Ammon's horn (tissue), 1 donor: ENCODE measurements around the gene FHAD1.

Experiments used
- DNase-seq: peaks from one replicate; pipeline ENCODE4 v3.0.0-alpha.2; 2016; ENCODE audit warnings: low spot score

Gene FHAD1

GRCh38 chr1:15248216-15248615, 1.2 kb downstream of the FHAD1 start:
- no peak for DNase-seq

- DNase-seq = no peak
These were observed 2.1 kb downstream of the FHAD1 start for GRCh38 chr1:15249081-15249480.

GRCh38 chr1:15251857-15252835, 5.1 kb downstream of the FHAD1 start:
- no peak for DNase-seq

DNA sequence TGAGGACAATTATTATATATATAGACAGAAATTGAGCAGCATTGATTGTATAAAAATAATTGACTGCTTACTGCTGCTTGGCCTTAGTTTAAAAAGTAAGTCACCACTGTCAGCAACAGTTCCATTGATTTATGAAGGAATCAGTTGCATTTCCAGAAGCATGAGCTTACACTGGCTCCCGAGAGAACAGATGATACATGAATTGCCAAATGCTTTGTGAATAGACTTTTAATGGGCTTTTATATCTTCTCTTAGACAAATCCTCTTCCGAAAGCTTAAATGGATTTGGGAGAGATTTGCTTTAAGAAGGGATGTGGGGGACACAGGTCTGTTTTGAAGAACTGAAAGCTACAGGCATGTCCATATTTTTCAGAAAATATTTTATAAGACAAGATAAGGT, 7.5 kb downstream of the FHAD1 start:
- DNase-seq = no peak

- no peak for DNase-seq
These were observed 8.6 kb downstream of the FHAD1 start for GRCh38 chr1:15255582-15256149.

GRCh38 chr1:15256584-15256983, 9.6 kb downstream of the FHAD1 start:
- no peak for DNase-seq

DNA sequence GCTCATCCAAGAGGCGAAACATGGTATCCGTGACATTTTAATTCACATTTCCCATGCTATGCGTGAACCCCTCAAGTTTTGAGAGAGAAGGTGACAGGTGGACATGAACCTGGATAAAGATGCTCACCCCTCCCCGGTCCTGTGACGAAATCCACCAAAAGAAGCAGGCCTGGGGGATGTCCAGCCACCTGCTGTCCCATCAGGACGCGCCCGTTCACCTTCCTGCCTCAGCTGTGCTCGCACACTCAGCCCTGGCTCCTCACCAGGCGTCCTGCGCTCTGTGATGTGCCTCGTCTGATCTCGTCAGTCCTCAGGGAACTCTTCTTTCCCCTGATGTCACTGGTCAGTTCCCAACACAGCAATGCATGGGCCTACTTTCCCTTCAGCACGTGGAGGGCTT, 10.3 kb downstream of the FHAD1 start:
- no peak for DNase-seq

DNA sequence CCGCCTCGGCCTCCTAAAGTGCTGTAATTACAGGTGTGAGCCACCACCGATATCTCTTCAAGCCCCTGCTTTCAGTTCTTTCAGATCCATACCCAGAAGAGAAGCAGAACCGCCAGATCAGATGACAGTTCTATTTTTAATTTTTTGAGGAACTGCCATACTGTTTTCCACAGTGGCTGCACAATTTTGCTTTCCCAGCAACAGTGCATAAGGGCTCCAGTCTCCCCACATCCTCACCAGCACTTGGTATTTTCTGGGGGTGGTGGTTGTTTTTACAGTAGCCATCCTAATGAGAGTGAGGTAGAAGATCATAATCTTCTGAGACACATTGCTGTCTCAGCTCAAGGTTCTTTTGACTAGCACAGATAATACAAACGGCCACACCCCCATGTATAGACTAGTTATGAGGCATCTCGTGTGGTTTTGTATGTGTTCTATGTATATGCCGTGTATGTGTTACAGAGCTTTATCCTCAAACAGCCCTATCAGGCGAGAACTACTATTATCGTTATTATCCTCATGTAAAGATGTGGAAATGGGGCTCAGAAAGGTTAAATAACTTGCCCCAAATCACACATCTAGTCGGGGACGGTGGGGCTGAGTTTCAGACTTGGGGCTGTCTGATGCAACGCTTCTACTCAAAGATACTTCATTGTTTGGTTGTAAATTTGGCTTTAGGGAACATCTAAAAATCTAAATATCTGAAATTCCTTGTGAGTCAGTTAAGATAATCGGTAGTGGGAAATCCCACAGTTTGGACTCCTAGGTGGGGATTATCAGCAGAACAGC, 12.0 kb downstream of the FHAD1 start:
- DNase-seq = no peak

- DNase-seq = no peak
These were observed 12.6 kb downstream of the FHAD1 start for GRCh38 chr1:15259622-15260007.

DNA sequence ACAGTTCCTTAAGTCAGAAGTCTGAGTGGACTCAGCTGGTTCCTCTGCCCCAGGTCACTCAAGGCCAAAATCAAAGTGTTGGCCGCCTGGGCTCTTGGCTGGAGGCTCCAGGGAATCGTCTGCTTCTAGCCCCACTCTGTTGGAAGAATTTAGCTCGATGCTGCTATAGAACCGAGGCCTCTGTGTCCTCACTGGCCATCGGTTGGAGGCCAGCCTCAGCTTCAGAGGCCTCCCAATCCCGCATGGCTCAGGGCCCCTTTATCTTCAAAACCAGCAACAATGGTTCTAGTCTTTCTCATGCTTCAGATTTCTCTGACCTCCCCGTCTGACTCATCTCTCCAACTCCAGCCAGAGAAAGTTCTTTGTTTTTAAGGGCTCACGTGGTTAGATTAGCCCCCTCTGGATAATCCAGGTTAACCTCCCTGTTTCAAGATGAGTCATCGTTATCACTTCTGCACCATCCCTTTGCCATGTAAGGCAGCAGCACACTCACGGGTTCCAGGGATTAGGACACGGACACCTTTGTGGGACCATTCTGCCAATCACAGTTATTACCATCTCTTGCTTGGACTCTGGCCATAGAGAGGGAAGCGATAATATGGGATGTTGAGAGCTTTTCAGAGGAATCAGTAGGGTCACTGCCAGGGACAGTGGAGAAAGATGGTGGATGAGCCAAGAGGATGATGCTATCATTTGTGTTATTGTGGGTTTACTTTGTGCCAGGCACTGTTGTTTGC, 13.6 kb downstream of the FHAD1 start:
- DNase-seq = no peak

DNA sequence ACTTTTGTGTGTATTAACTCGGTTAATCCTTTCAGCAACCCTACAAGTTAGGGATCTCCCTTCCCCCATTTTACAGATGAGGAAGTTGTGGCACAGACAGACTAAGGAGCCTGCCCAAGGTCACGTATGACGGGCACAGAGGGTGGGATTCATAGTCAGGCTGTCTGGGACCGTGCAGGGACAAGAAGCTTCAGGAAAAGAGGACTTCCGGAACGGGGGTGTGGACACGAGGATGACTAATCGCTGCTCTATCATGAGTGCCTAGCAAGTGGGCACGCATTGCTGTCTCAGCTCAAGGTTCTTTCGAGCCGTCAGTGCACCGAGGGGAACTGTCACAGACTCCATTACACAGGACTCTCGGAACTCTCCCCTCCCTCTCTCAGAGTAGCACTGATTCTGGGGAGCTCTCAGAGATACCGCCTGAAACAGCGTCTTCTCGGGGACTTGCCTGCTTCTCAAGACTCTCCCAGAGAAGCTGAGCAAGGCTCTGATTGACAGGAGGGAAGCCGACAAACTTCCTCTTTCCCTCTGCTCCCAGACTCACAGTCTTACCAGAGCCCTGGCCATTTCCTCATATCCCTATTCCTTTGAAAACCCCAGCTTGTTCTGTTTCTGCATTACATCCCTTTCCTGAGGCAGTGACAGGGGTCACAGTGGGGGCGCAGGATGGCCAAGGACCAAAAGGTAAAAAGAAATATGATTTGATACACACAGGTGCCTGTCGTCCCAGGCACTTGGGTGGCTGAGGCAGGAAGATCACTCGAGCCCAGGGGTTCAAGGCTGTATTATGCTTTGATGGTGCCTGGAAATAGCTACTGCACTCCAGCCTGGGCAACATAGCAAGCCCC, 14.4 kb downstream of the FHAD1 start:
- peak; percentile 61 for DNase-seq

- DNase-seq = no peak
These were observed 15.0 kb downstream of the FHAD1 start for GRCh38 chr1:15262003-15262377.

GRCh38 chr1:15262706-15263105, 15.7 kb downstream of the FHAD1 start:
- no peak for DNase-seq

DNA sequence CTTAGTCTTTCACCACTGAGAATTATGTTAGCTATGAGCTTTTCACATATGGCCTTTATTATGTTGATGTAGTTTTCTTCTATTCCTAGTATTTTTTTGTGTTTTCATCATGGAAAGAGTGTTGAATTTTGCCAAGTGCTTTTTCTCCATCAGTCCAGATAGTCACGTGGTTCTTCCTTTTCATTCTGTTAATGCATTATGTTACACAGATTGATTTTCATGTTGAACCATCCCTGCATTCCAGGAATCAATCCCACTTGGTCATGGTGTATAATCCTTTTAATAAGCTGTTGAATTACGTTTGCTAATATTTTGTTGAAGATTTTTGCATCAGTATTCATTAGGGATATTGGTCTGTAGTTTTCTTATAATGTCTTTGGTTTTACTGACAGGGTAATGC, 17.7 kb downstream of the FHAD1 start:
- no peak for DNase-seq

DNA sequence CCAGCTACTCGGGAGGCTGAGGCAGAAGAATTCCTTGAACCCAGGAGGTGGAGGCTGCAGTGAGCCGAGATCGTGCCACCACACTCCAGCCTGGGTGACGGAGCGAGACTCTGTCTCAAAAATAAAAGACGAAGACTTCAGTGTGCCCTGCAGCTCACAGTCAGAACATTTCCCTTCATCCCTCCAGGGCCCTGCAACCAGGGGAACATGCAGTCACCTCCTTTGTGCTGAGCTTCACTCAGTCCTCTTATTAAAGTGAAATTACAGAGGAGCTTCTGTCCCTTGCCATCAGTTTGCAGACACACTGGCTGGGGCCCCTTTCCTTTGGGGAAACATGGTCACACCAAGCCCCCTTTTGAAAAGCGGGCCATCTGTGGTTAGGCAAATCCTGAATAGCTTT, 24.2 kb downstream of the FHAD1 start:
- DNase-seq = no peak

DNA sequence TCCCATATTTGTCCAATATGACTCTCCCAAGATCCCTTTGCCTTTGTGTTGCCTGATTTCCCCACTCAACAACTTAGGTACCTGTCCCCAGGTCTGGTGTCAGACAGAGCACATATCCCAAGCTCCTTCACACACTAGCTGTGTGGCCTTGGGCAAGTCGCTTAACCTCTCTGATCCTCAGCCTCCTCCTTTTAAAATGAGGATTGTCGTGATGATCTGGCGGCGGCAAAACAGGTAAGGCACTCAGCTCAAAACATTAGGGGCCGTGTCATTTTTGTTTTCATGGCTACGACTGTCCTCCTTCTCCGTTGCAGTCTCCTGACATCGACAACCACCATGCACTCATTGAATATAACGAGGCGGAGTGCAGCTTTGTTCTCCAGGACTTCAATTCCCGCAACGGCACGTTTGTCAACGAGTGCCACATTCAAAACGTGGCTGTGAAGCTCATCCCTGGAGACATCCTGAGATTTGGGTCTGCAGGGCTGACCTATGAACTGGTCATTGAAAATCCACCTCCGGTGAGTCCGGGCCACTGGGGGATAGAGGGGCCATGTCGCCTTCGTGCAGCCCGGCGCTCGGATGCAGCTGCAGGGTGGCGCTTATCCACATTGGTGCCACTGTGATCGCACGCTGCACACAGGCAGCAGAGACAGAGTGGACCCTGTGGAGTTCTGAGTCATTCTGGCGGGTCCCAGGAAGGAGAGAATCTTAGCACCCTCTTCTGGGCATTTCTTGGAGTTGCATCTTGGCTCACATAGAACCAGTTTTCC, 25.2 kb downstream of the FHAD1 start:
- peak; percentile 80 for DNase-seq

- DNase-seq = no peak
These were observed 25.7 kb downstream of the FHAD1 start for GRCh38 chr1:15272782-15273127.

DNA sequence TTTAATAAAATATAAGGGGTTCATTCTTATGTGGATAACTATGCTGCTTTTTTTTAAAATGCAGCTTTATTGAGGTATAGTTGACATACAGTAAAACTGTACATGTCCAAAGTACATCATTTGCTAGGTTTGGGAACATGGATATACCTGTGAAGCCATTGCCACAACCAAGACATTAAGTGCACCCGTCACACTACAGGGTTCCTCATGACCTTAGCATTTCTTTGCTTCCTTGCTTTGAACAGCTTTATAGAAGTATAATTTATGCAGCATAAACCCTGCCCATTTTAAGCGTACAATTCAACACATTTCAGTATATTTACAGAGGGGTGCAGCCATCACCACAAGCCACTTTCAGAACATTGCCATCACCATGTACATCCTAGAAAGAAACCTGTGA, 26.3 kb downstream of the FHAD1 start:
- no peak for DNase-seq

DNA sequence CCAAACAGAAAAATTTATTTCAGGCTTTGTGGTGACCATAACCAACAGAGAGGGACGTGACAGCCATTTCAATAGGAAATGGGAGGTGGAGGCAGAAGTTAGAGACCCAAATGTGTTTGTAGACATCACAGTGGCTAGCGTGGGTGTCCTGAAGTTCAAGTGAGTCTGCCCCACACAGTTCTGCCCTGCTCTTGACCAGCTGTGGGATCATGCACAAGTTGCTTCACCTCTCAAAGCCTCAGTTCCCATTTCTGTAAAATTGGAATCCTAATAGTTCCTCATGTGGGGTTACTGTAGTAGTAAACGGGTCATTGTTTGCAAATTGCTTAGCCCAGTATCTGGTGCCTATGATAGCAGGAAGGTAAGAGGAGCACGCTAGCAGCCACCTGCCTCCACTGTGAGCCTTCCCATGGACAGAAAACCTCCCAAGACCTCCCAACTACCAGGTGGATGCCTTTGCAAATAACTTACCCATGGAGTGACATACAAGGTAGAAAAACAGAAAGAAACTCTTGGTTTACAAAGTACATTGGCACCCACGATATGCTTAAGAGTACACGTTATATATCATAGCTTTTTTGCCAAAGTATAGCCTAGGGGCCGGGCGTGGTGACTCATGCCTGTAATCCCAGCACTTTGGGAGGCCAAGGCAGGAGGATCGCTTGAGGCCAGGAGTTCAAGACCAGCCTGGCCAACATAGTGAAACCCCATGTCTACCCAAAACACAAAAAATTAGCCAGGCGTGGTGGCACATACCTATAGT, 29.1 kb downstream of the FHAD1 start:
- DNase-seq = peak; percentile 59
